ENCODE measurements around the gene FAH. TPM values are rescaled to one million over a fixed set of nuclear protein-coding genes. Genes with fewer than 3 reads are reported as not detected.

The FAH gene
- total RNA-seq, 4 donors from 2014 or later, result 7.9 to 26.0 (median 10.1) TPM

DNA sequence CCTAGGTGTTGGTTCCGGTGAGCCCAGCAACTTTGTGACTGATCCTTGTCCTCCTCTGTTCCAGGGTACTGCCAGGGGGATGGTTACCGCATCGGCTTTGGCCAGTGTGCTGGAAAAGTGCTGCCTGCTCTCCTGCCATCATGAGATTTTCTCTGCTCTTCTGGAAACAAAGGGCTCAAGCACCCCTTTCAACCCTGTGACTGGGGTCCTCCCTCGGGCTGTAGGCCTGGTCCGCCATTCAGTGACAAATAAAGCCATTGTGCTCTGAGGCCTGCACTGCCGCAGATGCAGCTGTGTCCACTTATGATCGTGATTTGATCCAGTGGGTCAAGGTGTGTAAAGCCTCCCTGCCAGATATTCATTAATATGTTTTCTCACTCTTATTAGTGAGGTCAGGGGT, 33.3 kb downstream of the FAH start:
- TF ChIP-seq POLR2AphosphoS5 (IDR thresholded peaks at IDR 0.05) (no peak), EP300 (IDR thresholded peaks at IDR 0.05) (no peak), POLR2A (IDR thresholded peaks at IDR 0.05) (no peak)
- TF ChIP-seq, protein P1, sequence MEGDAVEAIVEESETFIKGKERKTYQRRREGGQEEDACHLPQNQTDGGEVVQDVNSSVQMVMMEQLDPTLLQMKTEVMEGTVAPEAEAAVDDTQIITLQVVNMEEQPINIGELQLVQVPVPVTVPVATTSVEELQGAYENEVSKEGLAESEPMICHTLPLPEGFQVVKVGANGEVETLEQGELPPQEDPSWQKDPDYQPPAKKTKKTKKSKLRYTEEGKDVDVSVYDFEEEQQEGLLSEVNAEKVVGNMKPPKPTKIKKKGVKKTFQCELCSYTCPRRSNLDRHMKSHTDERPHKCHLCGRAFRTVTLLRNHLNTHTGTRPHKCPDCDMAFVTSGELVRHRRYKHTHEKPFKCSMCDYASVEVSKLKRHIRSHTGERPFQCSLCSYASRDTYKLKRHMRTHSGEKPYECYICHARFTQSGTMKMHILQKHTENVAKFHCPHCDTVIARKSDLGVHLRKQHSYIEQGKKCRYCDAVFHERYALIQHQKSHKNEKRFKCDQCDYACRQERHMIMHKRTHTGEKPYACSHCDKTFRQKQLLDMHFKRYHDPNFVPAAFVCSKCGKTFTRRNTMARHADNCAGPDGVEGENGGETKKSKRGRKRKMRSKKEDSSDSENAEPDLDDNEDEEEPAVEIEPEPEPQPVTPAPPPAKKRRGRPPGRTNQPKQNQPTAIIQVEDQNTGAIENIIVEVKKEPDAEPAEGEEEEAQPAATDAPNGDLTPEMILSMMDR (IDR thresholded peaks at IDR 0.05), result no peak
- Histone ChIP-seq H3K9me3 (no peaks in the 10 kb centered on the region), H3K27ac (no peak overlapping the region), H3K4me1 (no peaks in the 10 kb centered on the region), H3K27me3 (no peaks in the 10 kb centered on the region), H3K36me3 (peaks cover 0 to 74% of the 10 kb centered on the region in 2 donors), H3K4me3 (no peak overlapping the region)
- 80% methylated on average over 2 of the region's 7 CpGs; no CpG with 5 or more reads in 1 of the 2 donors for WGBS, 2 donors (ENCODE audit: low coverage in 1 of 2)
- ATAC-seq, result no peak

DNA sequence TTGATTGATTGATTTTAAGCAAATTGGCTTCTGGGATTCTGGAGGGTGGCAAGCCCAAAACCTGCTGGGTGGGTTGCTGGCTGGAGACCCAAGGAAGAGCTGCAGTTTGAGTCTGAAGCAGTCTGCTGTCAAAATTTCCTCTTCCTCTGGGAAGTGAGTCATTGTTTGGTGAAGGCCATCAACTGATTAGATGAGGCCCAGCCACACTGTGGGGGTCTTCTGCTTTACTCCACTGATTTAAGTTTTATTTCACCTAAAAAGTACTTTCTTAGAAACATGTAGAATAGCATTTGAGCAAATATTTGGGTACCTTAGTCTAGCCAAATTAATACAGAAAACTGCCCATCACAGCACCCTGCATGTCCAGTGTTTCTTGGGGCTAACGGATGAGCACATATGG, 33.8 kb downstream of the FAH start:
- TF ChIP-seq POLR2A (IDR thresholded peaks at IDR 0.05) (no peak), POLR2AphosphoS5 (IDR thresholded peaks at IDR 0.05) (no peak), EP300 (IDR thresholded peaks at IDR 0.05) (no peak)
- TF ChIP-seq, protein P1 (IDR thresholded peaks at IDR 0.05), result no peak
- no peaks in the 10 kb centered on the region for H3K27me3 ChIP-seq
- WGBS, 2 donors (ENCODE audit: low coverage in 1 of 2), result no CpG with 5 or more reads among the region's 1 CpG
- no peak overlapping the region for H3K27ac ChIP-seq
- H3K9me3 ChIP-seq, result no peaks in the 10 kb centered on the region
- ATAC-seq, result no peak
- H3K36me3 ChIP-seq, result peaks cover 0 to 69% of the 10 kb centered on the region in 2 donors
- H3K4me1 ChIP-seq, result no peaks in the 10 kb centered on the region
- no peak overlapping the region for H3K4me3 ChIP-seq

DNA sequence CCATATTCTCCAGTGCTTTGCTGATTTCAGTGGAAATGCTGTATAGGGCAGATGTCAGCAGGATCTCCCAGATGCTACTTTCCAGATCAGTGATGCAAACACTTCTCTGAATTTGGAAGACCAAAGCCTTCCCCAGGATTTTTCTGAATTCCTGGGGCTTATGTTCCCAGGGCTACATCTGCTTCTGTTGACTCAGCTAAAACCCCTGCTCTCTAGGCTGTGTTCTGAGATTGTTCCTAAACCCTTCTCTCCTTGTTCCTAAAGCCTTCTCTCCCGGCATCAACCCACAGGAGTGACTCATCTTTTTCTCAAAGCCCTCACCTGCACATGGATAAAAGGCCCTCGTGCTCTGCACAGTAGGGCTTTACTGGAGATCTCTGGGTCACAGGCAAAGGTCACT, 35.5 kb downstream of the FAH start:
- Histone ChIP-seq H3K36me3 (peaks cover 0 to 53% of the 10 kb centered on the region in 2 donors), H3K4me1 (no peaks in the 10 kb centered on the region), H3K4me3 (no peak overlapping the region), H3K27ac (no peak overlapping the region), H3K9me3 (no peaks in the 10 kb centered on the region), H3K27me3 (no peaks in the 10 kb centered on the region)
- WGBS, 2 donors (ENCODE audit: low coverage in 1 of 2), result 67 to 100% methylated on average over 2 of the region's 2 CpGs
- no peak for ATAC-seq
- TF ChIP-seq, protein P1 (IDR thresholded peaks at IDR 0.05), result no peak
- TF ChIP-seq EP300 (IDR thresholded peaks at IDR 0.05) (no peak), POLR2A (IDR thresholded peaks at IDR 0.05) (no peak), POLR2AphosphoS5 (IDR thresholded peaks at IDR 0.05) (no peak)

DNA sequence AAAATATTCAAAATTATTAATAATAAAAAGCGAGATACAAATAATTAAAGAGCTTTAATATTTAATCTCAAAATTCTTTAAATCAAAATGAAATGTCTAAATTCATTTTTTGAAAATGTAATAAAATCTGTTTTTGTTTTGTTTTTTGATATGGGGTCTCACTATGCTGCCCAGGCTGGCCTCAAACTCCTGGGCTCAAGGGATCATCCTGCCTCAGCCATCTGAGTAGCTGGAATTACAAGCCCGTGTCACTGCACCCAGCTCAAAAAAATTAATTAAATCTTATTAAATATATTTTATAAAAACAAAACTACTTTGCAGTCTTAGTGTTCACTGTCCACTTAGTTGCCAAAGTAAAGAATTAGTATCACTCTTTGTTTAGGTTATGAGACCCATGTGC, 38.4 kb downstream of the FAH start:
- 85 to 100% methylated on average over 2 of the region's 2 CpGs for WGBS, 2 donors (ENCODE audit: low coverage in 1 of 2)
- TF ChIP-seq POLR2AphosphoS5 (IDR thresholded peaks at IDR 0.05) (no peak), EP300 (IDR thresholded peaks at IDR 0.05) (no peak), POLR2A (IDR thresholded peaks at IDR 0.05) (no peak)
- TF ChIP-seq, protein P1 (IDR thresholded peaks at IDR 0.05), result no peak
- Histone ChIP-seq H3K9me3 (no peaks in the 10 kb centered on the region), H3K27ac (no peak overlapping the region), H3K4me1 (no peaks in the 10 kb centered on the region), H3K4me3 (no peak overlapping the region), H3K27me3 (no peaks in the 10 kb centered on the region), H3K36me3 (peaks cover 0 to 23% of the 10 kb centered on the region in 2 donors)
- no peak for ATAC-seq

DNA sequence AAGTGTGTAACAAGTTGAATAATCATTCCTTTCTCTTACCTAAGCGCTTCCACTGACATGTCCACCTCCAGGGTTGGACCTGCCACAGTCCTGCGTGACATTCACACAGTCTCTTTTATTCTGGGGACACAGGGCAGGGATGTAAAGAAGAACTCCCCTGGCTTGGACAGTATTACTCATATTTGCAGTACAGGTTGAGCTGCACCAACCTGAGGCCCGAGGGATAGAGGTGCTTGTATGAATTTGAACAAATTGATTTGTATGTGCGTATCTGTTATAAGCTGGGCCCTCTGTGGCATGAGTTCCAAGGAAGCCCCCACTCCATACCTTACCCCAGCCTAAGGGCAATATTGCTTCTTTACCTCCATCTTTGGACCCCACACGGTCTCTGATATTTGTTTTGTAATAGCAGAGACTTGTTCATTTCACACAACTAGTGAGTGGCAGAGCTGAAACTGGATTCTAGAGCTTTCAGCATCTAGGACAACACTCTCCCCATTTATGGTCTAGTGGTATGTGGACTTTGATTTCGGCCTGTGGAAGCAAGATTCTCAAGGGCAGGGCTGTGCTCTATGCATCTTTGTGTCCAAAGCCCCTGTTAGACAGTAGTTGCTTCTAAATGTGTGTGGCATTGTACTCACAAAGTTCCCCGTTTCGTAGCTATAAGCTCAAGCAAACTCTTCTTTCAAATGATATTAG, 39.2 kb downstream of the FAH start:
- no peak overlapping the region for H3K4me3 ChIP-seq

More for the DNA sequence above, 39.2 kb downstream of the FAH start:
- H3K27ac ChIP-seq, result no peak overlapping the region
- H3K9me3 ChIP-seq, result no peaks in the 10 kb centered on the region
- no peaks in the 10 kb centered on the region for H3K27me3 ChIP-seq
- TF ChIP-seq POLR2AphosphoS5 (IDR thresholded peaks at IDR 0.05) (no peak), POLR2A (IDR thresholded peaks at IDR 0.05) (no peak), EP300 (IDR thresholded peaks at IDR 0.05) (no peak)
- 57 to 87% methylated on average over 1 to 6 of the region's 8 CpGs for WGBS, 2 donors (ENCODE audit: low coverage in 1 of 2)
- no peak for ATAC-seq
- H3K36me3 ChIP-seq, result peaks cover 0 to 15% of the 10 kb centered on the region in 2 donors
- no peaks in the 10 kb centered on the region for H3K4me1 ChIP-seq
